Anterior cingulate cortex (tissue), 58 donors: ENCODE measurements around the gene PTPRN2.
A peak's percentile ranks its signal among the peaks of the same experiment; 100 is the strongest.

Source experiments
- DNase-seq, 58 donors: peaks; one replicate each; lab custom pipeline; 2025; lab: John Stamatoyannopoulos, UW

The PTPRN2 gene

GRCh38 chr7:158145370-158145769 lies 442.3 kb downstream of the PTPRN2 start:
- DNase-seq, result no peak

GRCh38 chr7:158143196-158144120 lies 444.2 kb downstream of the PTPRN2 start:
- DNase-seq, result no peak

- no peak for DNase-seq
Measured at GRCh38 chr7:158142657-158143056, 445.0 kb downstream of the PTPRN2 start.

- no peak for DNase-seq
Measured at GRCh38 chr7:158141806-158142518, 445.7 kb downstream of the PTPRN2 start.

- no peak for DNase-seq
Measured at GRCh38 chr7:158141221-158141582, 446.4 kb downstream of the PTPRN2 start.

GRCh38 chr7:158140538-158141220 lies 446.9 kb downstream of the PTPRN2 start:
- no peak for DNase-seq

GRCh38 chr7:158139499-158139898 lies 448.1 kb downstream of the PTPRN2 start:
- no peak for DNase-seq

GRCh38 chr7:158138329-158138597 lies 449.4 kb downstream of the PTPRN2 start:
- DNase-seq, result no peak

GRCh38 chr7:158137516-158138328 lies 449.9 kb downstream of the PTPRN2 start:
- no peak for DNase-seq

- DNase-seq, result no peak
Measured at GRCh38 chr7:158135931-158136330, 451.7 kb downstream of the PTPRN2 start.

GRCh38 chr7:158134824-158135223 lies 452.8 kb downstream of the PTPRN2 start:
- DNase-seq, result no peak

GRCh38 chr7:158133515-158134271 lies 453.9 kb downstream of the PTPRN2 start:
- no peak for DNase-seq

GRCh38 chr7:158133057-158133456 lies 454.6 kb downstream of the PTPRN2 start:
- no peak for DNase-seq

- peak in 7 of 58 donors; percentile 11 to 22 (median 13) for DNase-seq
Measured at GRCh38 chr7:158130023-158130409, 457.6 kb downstream of the PTPRN2 start.

- peak in 3 of 58 donors; percentile 10 to 37 (median 13) for DNase-seq
Measured at GRCh38 chr7:158129037-158130022, 458.3 kb downstream of the PTPRN2 start.

- DNase-seq, result no peak
Measured at GRCh38 chr7:158128572-158128971, 459.1 kb downstream of the PTPRN2 start.

GRCh38 chr7:158127241-158127640 lies 460.4 kb downstream of the PTPRN2 start:
- DNase-seq, result no peak

- no peak for DNase-seq
Measured at GRCh38 chr7:158126661-158127060, 461.0 kb downstream of the PTPRN2 start.

GRCh38 chr7:158125721-158126120 lies 461.9 kb downstream of the PTPRN2 start:
- DNase-seq, result no peak
